Measurements from ENCODE around the gene DOK7.
"Not testable (repeated sequence)": the region's sequence is repeated elsewhere in the genome, so short reads cannot be mapped to it uniquely, and the experiment has no call there.

DOK7 gene

DNA sequence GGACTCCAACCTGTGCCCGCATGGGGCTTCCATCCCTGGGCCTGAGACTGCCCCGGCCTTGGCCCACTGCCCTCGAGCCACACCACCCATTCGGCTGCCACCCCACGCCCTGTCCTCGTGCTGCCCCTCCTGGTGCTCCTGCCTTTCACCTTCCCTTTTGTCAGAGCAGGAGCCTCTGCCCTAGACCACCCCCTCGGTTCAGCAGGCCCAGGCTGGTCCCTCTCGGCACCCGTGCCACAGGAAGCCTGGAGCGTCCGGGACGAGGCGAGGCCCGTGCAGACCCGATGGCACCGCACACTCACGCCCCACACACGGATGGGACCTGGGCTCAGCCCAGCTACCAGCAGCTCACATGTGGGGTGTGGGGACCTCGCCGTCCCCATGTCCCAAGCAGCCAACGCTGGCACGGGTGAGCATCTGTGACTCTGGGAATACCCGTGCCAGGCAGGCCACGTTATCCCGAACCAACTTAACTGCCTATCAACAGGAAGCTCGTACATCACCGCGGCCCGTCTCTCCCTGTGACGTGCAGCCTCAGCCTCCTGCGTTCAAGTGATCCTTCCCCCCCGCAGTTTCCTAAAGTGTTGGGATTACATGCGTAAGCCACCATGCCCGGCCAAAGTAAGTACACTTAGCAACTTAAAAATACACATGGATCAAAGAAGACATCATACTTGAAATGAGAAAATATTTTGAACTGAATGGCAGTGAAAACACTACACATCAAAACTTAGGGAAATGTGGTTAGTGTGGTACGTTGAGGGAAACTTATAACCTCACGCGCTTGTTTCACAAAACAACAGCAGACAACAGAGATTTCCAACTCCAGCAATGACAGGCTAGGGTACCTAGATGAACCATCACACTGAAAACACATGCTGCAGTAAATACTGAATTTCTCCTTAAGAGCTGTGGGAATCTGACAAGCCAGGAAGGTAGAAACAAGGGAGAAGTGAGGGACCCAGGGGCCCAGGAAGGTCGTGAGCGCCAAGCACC is 40.1 kb downstream of the DOK7 start:
- no peak for DNase-seq (ENCODE audit: low read depth)

DNA sequence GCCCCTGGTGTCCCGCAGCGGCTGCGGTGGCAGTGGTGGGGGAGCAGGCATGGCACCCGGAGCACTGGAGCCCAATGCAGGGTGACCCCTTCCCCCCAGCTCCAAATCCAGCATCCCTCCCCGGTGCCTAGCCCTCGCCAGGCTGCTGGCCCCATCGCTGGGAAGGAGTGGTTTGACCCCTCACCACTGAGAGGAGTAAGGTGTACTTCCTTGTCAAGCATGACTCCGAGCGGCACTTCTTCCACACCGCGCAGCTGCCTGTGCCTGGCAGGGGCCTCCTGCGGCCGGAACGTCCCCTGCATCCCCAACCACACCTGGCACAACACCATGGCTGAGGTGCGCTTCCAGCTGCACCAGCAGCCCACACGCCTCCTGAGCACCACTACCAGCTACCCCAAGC is 42.1 kb downstream of the DOK7 start:
- no peak for DNase-seq (ENCODE audit: low read depth)

DNA sequence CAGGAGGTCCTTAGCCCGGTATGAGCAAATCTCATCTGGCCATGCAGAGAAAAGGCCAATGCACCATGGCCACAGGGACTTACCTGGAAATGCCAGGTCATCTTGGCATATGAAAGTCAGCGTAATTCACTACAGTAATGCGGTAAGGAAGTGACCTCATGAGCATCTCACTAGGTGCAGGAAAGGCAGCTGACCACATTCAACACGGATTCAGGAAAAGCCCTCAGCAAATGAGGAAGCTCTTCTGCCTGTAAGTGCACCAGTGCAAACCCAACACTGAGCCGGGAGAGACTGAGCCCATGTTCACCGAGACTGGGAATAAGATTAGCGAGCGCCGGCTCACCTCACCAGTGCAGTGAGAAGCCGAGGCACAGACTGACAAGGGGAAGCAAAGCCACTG is 45.4 kb downstream of the DOK7 start:
- DNase-seq (ENCODE audit: low read depth): no peak

DNA sequence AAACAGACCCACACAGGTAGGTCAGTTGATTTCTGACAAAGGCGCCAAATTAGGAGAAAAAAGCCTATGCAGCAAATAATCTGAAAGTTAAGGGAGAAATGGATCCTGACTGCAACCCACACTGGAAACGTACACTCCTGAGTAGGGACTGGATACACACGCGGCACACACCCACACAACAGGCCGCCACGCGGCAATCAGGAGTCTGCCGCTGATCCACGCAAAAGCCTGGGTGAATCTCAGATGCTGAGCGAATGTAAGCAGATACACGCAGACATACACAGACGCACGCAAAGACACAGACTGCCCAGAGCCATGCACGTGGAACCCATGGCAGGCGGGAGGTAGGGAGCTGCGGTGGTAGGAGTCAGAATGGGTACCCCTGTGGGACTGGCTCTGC is 47.4 kb downstream of the DOK7 start:
- no peak for DNase-seq (ENCODE audit: low read depth)

DNA sequence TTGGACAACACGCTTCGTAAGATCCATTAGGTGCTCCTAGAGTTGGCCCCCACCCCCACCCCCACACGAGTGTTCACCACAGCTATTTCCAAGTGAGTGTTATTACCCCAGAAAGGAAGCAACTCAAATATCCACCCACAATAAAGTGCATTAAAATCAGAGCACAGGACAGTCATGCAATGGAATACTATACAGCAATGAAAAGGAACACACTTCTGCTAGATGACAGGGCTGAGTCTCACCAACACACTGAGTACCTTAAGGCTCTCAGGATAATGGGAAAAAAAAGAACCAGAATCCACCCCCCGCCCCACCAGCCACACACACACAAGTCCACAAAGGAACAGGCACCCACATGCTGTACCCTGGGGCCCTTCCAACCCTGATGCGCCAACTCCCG is 48.1 kb downstream of the DOK7 start:
- no peak for DNase-seq (ENCODE audit: low read depth)

DNA sequence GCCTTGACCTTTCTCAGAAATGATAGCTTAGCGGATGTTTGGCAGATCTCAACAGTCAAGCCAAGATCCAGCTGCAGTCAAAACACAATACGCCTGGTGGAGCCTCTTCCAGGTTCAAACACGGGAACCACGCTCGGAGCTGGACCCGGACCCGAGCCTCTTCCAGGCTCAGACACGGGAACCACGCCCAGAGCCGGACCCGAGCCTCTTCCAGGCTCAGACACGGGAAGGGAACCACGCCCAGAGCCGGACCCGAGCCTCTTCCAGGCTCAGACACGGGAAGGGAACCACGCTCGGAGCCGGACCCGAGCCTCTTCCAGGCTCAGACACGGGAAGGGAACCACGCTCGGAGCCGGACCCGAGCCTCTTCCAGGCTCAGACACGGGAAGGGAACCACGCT is 48.5 kb downstream of the DOK7 start:
- DNase-seq (ENCODE audit: low read depth): not testable (repeated sequence)

DNA sequence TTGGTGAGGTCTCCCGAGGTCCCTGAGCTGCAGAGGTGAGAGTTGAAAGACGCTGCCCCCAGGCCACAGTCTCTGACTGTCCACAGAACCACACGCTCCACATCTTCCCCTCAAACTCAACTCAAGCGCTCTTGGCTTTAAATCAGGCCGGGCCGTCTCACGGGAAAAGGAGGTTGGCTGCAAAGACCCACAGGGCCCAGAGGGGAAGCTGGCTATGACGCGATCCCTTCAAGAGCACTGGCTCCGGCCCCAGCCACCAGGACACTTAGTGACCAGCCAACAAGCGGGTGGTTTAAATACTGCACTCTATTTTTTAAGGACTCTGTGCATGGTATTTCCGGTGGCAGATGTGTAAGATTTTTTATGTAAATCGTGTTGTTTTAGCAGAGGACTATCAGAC is 49.2 kb downstream of the DOK7 start:
- no peak for DNase-seq (ENCODE audit: low read depth)

DNA sequence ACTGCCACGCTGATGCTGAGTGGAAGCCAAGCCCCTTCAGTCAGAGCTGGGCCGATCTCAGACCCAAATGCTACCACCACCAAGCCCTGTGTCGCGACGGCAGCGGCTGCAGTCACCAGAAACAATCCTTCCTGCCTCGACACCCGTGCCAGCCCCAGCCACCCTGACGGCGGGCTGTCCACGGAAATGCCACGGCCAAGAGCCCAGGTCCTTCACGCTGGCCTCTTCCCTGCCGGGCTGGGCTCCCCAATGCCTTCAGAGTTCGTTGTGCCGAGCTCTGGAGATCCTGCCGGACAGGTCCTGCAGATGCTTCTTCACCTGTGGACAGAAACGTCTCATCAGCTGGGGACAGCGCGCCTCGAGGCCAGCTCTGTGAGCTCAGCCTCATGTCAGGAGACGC is 49.6 kb downstream of the DOK7 start:
- DNase-seq (ENCODE audit: low read depth): no peak

DNA sequence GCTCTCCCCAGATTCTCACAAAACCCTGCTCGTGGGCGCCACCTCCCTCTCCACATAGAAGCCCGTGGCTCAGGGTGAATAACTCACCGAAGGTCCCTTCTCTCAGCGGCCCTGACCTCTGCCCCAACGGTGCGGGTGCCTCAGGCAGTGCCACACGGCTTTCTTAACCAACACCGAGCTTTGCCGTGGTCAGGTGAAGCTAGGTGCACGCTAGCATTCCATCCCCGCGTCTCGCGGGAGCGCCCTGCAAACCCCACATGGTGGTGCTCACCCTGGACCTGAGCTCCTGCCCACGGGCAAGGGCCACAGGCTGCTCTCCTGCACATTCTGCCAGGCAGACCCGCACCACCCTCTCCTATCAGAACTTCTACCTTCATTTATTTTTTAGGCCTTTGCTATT is 50.7 kb downstream of the DOK7 start:
- no peak for DNase-seq (ENCODE audit: low read depth)

DNA sequence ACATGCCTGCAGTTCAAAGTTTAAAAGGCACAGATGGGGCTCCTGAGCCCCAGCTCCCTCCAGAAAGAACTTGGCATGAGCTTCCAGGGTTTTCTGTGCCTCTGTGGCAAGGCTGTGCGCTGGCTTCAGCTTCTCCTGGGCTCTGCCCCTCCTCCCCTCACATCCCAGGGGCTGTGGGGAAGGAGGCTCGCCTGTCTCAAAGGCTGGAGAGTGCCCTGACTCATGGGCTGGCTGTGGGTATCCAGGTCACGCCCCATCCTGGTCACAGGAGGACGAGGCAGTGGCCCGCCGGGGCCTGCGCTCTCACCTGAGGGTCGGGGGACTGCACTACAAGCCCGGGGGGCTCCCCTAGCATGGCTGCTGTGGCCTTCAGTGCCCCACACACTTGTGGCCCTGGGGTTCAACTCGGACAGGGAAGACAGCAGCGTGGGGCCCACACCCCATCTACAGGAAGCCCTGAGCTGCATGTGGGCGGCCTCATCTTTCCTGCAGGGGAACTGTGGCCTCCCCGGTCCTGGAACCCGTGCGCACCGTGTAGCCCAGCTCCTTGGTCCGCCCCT is 51.2 kb downstream of the DOK7 start:
- DNase-seq (ENCODE audit: low read depth): no peak

DNA sequence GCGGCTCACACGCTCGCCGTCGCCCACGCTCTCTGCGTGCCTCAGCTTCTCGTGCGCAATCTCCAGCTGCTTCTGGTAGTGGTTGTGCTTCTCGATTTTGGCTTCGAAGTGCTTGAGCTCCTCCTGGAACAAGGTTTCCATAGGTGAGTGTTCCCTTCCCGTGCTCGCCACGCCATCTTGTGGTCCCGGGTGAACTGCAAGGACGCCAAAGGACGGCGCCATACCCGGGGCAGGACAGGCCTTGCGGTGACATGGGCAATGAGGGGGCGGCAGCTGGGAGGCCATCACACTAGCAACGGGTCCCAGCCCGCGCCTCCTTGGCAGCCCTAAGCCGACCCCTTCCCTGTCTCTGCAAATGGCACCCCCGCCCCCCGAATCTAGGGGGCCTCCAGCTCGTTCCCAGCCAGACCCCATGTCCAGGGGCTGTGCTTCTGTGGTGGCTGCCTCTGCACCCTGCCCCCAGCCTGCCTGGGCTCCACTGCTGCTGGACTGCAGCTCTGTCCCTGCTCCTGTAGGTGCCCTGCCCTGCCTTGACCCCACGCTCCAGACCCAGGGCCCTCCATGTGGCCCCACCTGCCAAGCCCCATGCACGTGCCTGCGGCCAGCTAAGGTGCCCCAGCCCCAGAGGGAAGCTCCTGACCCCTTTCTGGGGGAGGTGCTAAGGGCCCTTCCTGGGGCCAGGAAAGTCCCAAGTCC is 51.8 kb downstream of the DOK7 start:
- DNase-seq (ENCODE audit: low read depth): no peak

DNA sequence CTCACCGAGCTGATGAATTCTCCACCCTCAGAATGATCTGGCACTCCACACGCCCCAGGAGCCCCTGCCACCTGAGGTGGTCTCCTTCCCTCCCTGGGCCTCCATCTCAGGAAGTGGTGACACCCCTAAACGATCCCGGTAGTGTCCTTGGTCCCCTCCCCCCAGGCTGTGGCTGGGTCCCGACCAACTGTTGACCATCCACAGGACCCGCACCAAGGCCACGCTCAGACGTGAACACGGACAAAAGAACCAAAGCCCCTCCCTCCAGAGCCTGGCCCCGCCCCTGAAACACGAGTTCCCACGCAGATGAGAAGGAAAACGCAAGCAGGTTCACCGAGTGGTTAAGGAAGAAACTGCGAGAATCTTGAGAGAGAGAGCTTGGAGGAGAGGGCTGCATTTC is 52.5 kb downstream of the DOK7 start:
- DNase-seq (ENCODE audit: low read depth): no peak

DNA sequence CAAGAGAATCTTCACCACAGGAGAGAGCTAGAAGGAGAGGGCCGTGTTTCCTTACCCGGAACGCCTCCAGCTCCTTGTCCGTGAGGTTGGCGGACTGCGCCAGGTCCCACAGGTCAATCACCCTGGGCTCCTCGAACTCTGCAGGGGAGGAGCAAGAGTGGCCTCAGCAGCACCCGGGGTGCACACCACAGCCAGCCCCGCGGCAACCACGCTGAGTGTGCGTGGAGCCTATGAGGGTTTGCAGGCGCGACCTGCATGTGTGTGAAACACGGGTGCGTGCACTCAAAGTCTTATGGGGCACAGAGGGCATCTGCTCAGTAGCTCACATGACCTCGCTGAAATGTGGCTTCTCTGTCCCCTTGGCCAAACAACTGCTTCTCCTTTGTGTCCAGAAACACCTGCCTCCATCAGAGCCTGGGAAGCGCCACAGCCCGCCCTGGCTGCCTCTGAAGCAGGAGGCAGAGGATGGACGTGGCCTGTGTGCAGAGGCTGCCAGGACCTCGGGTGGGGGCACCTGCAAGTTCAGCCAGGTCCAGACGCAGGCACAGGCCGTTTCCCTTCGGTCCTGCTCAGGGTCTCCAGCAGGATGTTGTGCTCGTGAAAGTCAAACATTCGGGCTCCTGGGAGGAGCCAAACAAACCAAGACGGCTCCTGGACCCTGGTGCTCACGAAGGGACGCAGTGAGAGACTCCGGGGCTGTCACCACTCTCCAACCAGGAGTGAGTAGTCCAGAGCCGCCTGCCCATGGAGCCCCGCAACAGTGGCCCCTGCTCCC is 53.1 kb downstream of the DOK7 start:
- DNase-seq (ENCODE audit: low read depth): no peak

DNA sequence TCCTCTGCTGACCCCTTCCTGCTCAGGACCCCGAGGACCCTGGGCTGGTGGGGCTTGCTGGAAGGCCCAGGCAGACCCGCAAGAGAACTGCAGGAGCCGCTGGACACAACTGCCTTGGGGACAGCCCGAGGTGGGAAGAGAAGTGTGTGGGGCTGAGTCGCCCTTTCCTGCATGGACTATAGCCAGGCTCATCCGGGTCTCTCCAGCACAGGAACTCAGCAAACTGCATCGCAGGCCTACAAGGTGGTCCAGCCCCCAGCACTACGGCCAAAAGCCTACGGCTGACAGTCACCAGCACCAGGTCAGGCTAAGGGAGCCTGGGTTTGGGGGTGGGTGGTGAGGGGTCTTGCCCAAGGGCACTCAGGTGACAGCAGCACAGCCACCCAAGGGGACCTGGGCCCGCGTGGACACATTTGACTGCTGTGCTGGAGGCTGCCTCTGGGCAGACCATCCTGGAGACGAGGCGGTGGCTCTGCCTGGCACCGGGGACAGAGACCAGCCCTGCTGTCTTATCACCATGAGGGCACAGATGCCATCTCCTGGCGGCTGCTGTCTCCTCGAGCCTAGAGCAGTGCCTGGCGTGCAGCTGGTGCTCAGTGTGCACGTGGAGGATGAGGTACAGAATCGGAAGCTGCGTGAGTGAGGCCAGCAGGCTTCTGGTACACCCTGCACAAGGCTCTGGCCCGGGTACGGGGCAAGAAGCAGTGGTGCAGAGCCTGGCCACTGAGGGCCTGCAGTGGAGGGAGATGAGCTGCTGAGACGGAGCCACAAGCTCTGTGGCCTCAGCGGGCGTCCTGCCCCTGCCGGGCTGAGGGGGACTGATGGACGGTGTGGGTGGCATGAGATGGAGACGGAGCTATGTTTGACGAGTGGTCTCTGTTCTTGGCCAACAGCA is 54.0 kb downstream of the DOK7 start:
- DNase-seq (ENCODE audit: low read depth): no peak

DNA sequence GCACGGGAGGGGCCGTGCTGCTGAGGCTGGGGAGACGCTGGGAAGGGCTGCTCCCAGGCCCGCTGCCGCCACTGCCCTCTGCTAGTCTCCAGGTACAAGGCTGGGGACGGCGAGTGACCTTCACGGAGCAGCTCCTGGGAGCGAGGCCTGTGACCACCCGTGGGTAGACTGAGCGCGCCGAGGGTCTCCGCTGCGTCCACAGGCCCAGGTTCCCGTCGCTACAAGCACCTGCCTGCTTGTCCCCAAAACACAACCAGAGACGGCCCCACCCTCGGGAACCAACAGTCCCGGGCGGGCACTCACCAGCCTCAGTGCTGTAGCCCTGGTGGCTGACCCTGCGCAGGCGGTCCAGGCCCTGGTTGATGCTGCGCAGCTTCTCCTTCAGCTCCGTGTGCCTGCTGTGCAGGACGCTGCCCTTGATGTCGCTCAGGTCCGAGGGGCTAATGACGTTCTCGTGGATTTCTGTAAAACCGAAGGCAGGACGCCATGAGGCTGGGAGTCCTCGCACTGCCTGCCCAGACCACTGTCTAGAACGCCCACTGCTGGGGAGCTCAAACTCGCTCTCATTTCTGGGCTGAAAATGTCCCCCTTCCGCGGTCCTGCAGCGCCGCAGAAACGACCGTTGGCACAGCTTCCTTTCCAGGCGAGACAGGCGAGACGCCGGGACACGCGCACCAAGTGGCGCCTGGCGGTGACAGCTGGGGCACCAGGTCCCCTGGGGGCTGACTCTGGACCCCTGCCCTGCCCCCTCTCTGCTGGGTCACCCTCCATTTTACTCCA is 54.8 kb downstream of the DOK7 start:
- DNase-seq (ENCODE audit: low read depth): no peak

DNA sequence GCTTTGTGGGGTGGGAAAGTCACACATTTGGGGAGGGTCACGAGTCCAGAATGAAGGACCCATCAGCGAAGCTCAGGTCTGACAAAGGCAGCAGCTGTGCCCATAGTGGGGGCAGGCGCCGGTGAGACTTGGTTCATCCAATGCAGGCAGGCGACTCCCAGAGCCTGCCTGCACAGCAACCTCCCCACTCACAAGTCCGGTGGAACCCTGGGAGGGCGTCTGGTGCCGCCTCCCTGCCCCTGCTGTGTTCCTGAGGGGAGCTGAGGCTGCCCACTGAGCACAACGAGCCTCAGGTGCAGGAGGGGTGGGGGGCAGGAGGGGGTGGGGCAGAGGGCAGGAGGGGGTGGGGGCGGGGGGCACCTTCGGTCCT is 55.4 kb downstream of the DOK7 start:
- DNase-seq (ENCODE audit: low read depth): no peak

DNA sequence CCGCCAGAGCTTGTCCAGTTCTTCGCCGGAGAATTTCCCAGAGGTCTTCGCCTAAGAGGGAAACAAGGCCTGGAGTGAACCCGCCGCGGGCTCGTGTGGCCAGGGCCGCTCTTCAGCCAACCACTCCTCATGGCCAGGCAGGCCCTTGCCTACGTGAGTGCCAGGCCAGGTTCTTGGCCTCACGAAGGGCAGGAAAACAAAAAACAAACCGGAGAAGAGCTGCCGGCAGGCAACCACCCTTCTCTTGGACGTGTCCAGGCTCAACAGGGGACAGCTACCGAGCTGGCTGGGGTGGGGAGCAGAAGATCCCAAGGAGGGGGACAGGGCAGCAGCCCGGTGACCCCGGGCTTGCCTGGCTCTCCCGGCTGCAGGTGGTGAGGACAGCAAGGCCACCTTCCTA is 55.8 kb downstream of the DOK7 start:
- no peak for DNase-seq (ENCODE audit: low read depth)

DNA sequence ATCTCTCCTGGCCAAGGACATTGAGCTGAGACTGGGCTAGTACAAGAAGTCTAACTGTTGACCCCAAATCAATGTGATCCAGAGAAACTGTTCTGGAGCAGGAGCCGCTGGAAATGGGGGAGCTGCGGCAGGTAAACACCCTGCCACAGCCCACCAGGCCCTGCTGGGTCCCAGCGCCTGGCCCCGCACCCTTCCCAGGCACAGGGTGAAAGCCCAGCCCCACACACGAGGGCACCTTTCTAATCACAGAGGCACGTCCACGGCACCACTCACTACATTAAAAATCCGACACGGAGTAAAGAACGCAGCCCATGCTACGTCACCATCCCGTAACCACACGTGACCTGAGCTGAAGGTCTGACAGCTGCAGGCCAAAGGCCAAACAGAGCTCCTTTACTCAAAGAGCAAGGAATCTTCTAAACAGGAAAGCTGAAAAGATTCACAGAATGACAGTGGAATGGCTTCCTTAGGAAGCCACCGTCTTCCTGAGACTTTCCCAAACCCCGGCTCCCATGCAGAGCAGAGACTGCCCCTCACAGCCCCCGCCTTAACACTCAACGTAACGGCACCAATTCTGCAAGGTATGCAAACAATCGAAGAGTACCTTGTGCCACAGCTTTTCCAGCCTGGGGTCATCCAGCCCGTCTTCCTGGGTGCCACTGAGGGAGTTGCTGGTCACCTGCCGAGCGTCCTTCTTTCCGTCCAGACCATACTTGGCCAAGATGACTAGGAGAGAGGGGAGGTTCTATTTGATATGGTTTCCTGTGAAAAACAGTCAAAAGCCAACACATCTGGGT is 56.6 kb downstream of the DOK7 start:
- no peak for DNase-seq (ENCODE audit: low read depth)

DNA sequence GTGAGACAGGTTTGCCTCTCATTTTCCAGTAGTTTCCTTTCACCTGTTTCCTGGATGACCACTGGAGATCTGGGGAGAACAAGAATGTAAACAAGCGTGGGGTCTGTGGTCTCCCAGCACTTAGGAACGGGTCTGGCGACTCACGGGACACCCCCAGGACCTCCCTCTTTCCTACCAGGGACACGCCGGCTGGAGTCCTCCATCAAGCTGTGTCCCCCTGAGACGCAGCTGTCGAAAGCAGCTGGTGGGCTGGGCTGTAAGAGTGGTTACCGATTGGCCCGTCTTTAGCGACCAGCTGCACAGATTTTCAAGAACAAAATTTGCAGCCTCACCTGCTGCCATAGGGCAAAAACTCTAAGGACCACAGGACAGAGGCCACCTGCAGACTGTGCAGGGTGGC is 57.2 kb downstream of the DOK7 start:
- DNase-seq (ENCODE audit: low read depth): no peak
